PC-9 (cell line): ENCODE measurements around the gene BCAS3. TPM values are rescaled to one million over a fixed set of nuclear protein-coding genes. Genes with fewer than 3 reads are reported as not detected.

ENCODE experiments used
- BruUV-seq: library from RNA; stranded (reverse); fragments of 400-500 nt; replicated peaks from 2 replicates; lab custom pipeline; 2021; lab: Mats Ljungman, UMichigan
- CTCF ChIA-PET: fragments of 300-600 bp; sonication (Branson Sonifier 250); formaldehyde crosslinking; loops from one replicate; lab custom pipeline; 2022; ENCODE audit warnings: antibody characterized with exemption; lab: Charles Lee
- POLR2A ChIA-PET: fragments of 300-600 bp; sonication (Branson Sonifier 250); formaldehyde crosslinking; loops from one replicate; lab custom pipeline; 2022; ENCODE audit warnings: antibody characterized with exemption; ENCODE audit not compliant: unreplicated experiment; lab: Charles Lee
- DNase-seq, 2 experiments: peaks; one replicate each; pipeline versions ENCODE4 v3.0.0 to v3.0.0-alpha.2; 2015 to 2022; ENCODE audit warnings: mixed read lengths in 1 of 2
- H2AFZ ChIP-seq: fragments of 200-600 bp; sonication (generic); 2 replicates; pipeline ENCODE4 v1.8.1; 2017; ENCODE audit warnings: antibody characterized with exemption
- H3F3A ChIP-seq: fragments of 200-600 bp; sonication (generic); 2 replicates; pipeline ENCODE4 v1.8.1; 2017; ENCODE audit warnings: antibody characterized with exemption, mild to moderate bottlenecking, low read depth; ENCODE audit not compliant: insufficient read depth
- H3K27ac ChIP-seq: fragments of 200-600 bp; sonication (generic); 2 replicates; pipeline ENCODE4 v1.6.1; 2016; ENCODE audit warnings: mixed run types
- H3K27me3 ChIP-seq: fragments of 200-600 bp; sonication (generic); 2 replicates; pipeline ENCODE4 v1.6.1; 2016; ENCODE audit warnings: low read depth, mixed run types; ENCODE audit not compliant: insufficient read depth
- H3K36me3 ChIP-seq: fragments of 200-600 bp; sonication (generic); 2 replicates; pipeline ENCODE4 v1.6.1; 2016; ENCODE audit warnings: low read depth, mixed run types
- H3K4me1 ChIP-seq: fragments of 200-600 bp; sonication (generic); replicated peaks from 2 replicates; pipeline ENCODE4 v1.6.1; 2016; ENCODE audit warnings: mixed run types; ENCODE audit not compliant: insufficient read depth
- H3K4me2 ChIP-seq: fragments of 200-600 bp; sonication (generic); 2 replicates; pipeline ENCODE4 v1.6.1; 2017; ENCODE audit warnings: mixed run types
- H3K4me3 ChIP-seq: fragments of 200-600 bp; sonication (generic); 2 replicates; pipeline ENCODE4 v1.6.1; 2016; ENCODE audit warnings: mixed run types
- H3K79me2 ChIP-seq: fragments of 200-600 bp; sonication (generic); 2 replicates; pipeline ENCODE4 v1.6.1; 2017; ENCODE audit warnings: low read depth, mixed run types
- H3K9me2 ChIP-seq: fragments of 200-600 bp; sonication (generic); 2 replicates; pipeline ENCODE4 v1.8.1; 2017; ENCODE audit warnings: mild to moderate bottlenecking; ENCODE audit not compliant: insufficient read depth
- H3K9me3 ChIP-seq: fragments of 200-600 bp; sonication (generic); 2 replicates; pipeline ENCODE4 v1.8.1; 2016; ENCODE audit warnings: low read depth; ENCODE audit not compliant: insufficient read depth
- H4K20me1 ChIP-seq: fragments of 200-600 bp; sonication (generic); 2 replicates; pipeline ENCODE4 v1.8.1; 2017; ENCODE audit not compliant: insufficient read depth
- CTCF ChIP-seq: fragments of 200-600 bp; sonication (generic); conservative IDR thresholded peaks from 2 replicates; pipeline ENCODE4 v1.6.1; 2017; ENCODE audit warnings: mixed run types, antibody characterized with exemption, mild to moderate bottlenecking, moderate library complexity
- EZH2 ChIP-seq: fragments of 200-600 bp; sonication (generic); IDR thresholded peaks from 2 replicates; pipeline ENCODE4 v1.8.0; 2017; ENCODE audit warnings: antibody characterized with exemption, low read depth
- intact Hi-C: fragments of 100-400 bp; cut with micrococcal nuclease; formaldehyde crosslinking; loops from one replicate; pipeline ENCODE4 v1.10.0; 2022; ENCODE audit not compliant: unreplicated experiment
- total RNA-seq: library from RNA; stranded (reverse); gene quantifications from 2 replicates; pipeline ENCODE4 v1.2.3, GENCODE V29; 2021

The BCAS3 gene
- total RNA-seq, 1 experiment from 2014 or later = 26.0 TPM

DNA sequence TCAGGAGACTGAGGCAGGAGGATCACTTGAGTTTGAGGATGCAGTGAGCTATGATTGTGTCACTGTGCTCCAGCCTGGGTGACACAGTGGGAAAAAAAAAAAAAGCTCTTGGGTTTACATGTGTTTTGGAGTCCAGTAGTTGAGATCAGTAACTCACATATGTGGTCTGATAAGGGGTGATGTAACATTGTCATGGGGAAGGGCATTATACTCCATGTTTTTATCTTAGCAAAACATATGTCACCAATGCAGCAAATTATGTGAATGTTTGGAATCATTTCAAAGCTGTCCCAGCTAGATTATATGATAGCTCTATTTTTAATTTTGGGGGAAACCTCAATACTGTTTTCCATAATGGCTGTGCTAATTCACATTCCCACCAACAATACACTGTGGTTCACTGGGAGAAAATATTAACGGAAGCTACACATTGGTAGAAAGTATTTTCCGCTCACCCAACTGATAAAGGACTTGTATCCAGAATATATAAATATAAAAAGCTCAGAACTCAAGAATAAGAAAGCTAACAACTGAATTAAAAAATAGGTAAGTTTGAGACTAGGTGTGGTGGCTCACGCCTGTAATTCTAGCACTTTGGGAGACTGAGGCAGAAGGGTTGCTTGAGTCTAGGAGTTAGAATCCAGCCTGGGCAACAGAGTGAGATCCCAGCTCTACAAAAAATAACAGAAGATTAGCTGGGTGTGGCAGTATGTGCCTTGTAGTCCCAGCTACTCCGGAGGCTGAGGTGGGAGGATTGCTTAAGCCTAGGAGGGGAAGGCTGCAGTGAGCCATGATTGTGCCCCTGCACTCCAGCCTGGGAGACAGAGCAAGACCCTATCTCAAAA is 497.9 kb downstream of the BCAS3 start:
- ChIA-PET POLR2A (interaction anchor here (0.6 kb wide), 2 partner anchors 148 to 1973 kb away, joined by 4 to 19 read pairs; no protein-coding TSS in a partner anchor), CTCF (interaction anchor here (0.7 kb wide), 1 partner anchor 261 kb away, joined by 16 read pairs; no protein-coding TSS in a partner anchor)
- intact Hi-C loops = no loop called here
- Histone ChIP-seq H3K4me2 (no peak overlapping the region), H3K36me3 (no peaks in the 10 kb centered on the region), H3F3A (no peaks in the 10 kb centered on the region), H3K9me3 (no peaks in the 10 kb centered on the region), H3K79me2 (no peaks in the 10 kb centered on the region), H4K20me1 (no peaks in the 10 kb centered on the region), H3K9me2 (no peaks in the 10 kb centered on the region), H3K27ac (no peak overlapping the region), H3K4me3 (no peak overlapping the region), H3K27me3 (no peaks in the 10 kb centered on the region), H3K4me1 (no peaks in the 10 kb centered on the region), H2AFZ (no peak overlapping the region)
- BruUV-seq = no TSS peak
- no peak for DNase-seq
- TF ChIP-seq CTCF = no peak
- TF ChIP-seq EZH2 = no peak

DNA sequence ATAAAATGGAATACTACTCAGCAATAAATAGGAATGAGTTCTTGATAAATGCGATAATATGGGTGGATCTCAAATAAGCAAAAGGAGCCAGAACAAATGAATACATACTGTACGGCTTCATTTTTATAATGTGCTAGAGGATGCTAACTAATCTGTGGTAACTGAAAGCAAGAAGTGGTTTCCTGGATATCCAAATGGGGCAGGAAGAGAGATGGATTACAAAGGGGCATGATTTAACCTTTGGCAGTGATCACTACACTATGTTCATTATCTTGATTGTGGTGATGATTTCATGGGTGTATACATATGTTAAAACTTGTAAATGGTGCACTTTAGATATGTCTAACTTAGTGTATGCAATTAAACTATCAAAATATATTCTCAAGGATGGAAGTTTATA is 499.7 kb downstream of the BCAS3 start:
- DNase-seq = no peak
- no peaks in the 10 kb centered on the region for H3K4me1 ChIP-seq
- no peaks in the 10 kb centered on the region for H3F3A ChIP-seq
- BruUV-seq = no TSS peak
- no peaks in the 10 kb centered on the region for H4K20me1 ChIP-seq
- H3K9me3 ChIP-seq = no peaks in the 10 kb centered on the region
- H3K79me2 ChIP-seq = no peaks in the 10 kb centered on the region
- no peaks in the 10 kb centered on the region for H3K27me3 ChIP-seq
- no peak overlapping the region for H3K27ac ChIP-seq
- H3K4me3 ChIP-seq = no peak overlapping the region
- ChIA-PET POLR2A (no interaction called here), CTCF (no interaction called here)
- no peak overlapping the region for H2AFZ ChIP-seq
- no peak overlapping the region for H3K4me2 ChIP-seq
- TF ChIP-seq EZH2 (no peak), CTCF (no peak)
- H3K9me2 ChIP-seq = no peaks in the 10 kb centered on the region
- H3K36me3 ChIP-seq = no peaks in the 10 kb centered on the region
- intact Hi-C loops = no loop called here

DNA sequence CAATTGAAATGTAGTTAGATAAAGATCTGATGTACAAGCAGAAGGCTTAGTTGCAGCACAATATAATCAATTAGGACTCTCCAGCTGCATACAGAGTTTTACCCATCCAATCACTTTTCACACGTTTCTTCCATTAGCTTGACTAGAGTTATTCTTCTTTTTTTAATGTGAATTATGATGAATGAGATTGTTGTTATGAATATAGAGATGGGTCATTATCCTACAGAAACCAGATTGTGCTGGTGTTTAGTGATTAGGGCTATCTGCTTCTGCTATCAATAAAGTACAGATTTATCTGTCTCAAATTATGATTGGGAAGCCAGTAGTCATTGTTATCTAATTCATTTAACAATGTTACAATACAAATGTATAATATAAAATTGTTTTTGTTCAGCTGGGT is 500.6 kb downstream of the BCAS3 start:
- Histone ChIP-seq H3K4me1 (no peaks in the 10 kb centered on the region), H3K36me3 (no peaks in the 10 kb centered on the region), H3K27ac (no peak overlapping the region), H3K4me3 (no peak overlapping the region), H3K79me2 (no peaks in the 10 kb centered on the region), H2AFZ (no peak overlapping the region), H3K4me2 (no peak overlapping the region), H4K20me1 (no peaks in the 10 kb centered on the region), H3K9me2 (no peaks in the 10 kb centered on the region), H3K9me3 (no peaks in the 10 kb centered on the region), H3K27me3 (no peaks in the 10 kb centered on the region), H3F3A (no peaks in the 10 kb centered on the region)
- DNase-seq = no peak
- BruUV-seq = no TSS peak
- POLR2A ChIA-PET = interaction anchor here (0.6 kb wide), 1 partner anchor 72 kb away, joined by 10 read pairs; no protein-coding TSS in a partner anchor
- TF ChIP-seq CTCF (no peak), EZH2 (no peak)
- intact Hi-C loops = no loop called here
- CTCF ChIA-PET = no interaction called here
